AG09319 (cell line): ENCODE measurements around the gene COL6A2.
"Not testable (repeated sequence)": the region's sequence is repeated elsewhere in the genome, so short reads cannot be mapped to it uniquely, and the experiment has no call there.

Experiments
- DNase-seq: peaks from one replicate; pipeline ENCODE4 v3.0.0-alpha.2; 2010; ENCODE audit warnings: low read depth; ENCODE audit errors: extremely low read depth
- TF ChIP-seq, protein P1 (sequence below): IDR thresholded peaks from 2 replicates; pipeline ENCODE4 v1.5.1; 2011; ENCODE audit warnings: low read depth, mild to moderate bottlenecking, inconsistent platforms, low read length, moderate library complexity

COL6A2 gene

DNA sequence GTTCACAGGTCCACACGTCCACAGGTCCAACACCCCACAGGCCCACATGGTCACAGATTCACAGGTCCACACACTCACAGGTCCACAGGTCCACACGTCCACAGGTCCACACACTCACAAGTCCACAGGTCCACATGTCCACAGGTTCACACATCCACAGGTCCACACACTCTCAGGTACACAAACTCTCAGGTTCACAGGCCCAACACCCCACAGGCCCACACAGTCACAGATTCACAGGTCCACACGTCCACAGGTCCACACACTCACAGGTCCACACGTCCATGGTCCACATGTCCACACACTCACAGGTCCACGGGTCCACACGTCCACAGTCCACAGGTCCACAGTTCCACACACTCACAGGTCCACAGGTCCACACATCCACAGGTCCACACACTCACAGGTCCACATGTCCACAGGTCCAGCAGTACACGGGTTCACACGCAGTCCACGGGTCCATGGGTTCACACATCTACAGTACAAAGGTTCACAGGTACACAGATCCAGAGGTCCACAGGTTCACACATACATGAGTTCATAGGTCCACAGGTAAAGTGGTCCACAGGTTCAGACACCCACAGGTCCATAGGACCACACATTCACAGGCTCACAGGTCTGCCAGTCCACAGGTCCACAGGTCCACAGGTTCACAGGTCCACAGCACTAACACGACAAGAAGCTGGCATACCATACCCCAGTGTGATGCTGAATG, 39.3 kb upstream of the COL6A2 start:
- TF ChIP-seq, protein P1, sequence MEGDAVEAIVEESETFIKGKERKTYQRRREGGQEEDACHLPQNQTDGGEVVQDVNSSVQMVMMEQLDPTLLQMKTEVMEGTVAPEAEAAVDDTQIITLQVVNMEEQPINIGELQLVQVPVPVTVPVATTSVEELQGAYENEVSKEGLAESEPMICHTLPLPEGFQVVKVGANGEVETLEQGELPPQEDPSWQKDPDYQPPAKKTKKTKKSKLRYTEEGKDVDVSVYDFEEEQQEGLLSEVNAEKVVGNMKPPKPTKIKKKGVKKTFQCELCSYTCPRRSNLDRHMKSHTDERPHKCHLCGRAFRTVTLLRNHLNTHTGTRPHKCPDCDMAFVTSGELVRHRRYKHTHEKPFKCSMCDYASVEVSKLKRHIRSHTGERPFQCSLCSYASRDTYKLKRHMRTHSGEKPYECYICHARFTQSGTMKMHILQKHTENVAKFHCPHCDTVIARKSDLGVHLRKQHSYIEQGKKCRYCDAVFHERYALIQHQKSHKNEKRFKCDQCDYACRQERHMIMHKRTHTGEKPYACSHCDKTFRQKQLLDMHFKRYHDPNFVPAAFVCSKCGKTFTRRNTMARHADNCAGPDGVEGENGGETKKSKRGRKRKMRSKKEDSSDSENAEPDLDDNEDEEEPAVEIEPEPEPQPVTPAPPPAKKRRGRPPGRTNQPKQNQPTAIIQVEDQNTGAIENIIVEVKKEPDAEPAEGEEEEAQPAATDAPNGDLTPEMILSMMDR: no peak
- no peak for DNase-seq

- DNase-seq: no peak
- TF ChIP-seq, protein P1: no peak
Observed at GRCh38 chr21:46059195-46059594, 38.7 kb upstream of the COL6A2 start.

- DNase-seq: not testable (repeated sequence)
Observed at GRCh38 chr21:46059711-46060455, 38.0 kb upstream of the COL6A2 start.

GRCh38 chr21:46060596-46061061, 37.3 kb upstream of the COL6A2 start:
- TF ChIP-seq, protein P1: no peak
- peak; percentile 96 for DNase-seq

DNA sequence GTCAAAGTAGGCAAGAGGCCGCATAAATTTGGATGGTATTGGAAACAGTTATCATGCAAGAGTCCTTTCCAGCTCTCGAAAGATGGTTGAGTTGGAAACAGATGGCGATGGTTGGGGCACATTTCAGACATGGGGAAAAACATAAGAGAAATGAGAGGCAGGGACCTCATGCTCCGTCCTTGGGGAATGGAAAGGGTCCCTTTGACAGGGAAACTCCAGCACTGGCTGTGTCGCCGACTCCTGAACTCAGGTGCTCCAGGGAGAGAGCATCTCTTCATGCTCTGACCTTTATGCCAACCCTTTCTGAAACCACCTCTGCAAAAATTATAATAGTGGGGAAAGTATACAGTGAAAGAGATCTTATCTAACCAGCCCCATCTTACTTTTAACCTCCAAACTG, 36.8 kb upstream of the COL6A2 start:
- TF ChIP-seq, protein P1: no peak
- no peak for DNase-seq

GRCh38 chr21:46061518-46061917, 36.4 kb upstream of the COL6A2 start:
- TF ChIP-seq, protein P1: no peak
- DNase-seq: no peak

GRCh38 chr21:46061950-46062349, 36.0 kb upstream of the COL6A2 start:
- TF ChIP-seq, protein P1: no peak
- DNase-seq: no peak
